ENCODE results near the gene SLC37A3. TPM values are rescaled to one million over a fixed set of nuclear protein-coding genes. Genes with fewer than 3 reads are reported as not detected.
A peak's percentile ranks its signal among the peaks of the same experiment; 100 is the strongest.
"Not testable (repeated sequence)": the region's sequence is repeated elsewhere in the genome, so short reads cannot be mapped to it uniquely, and the experiment has no call there.

The SLC37A3 gene
- total RNA-seq, 1 donor from 2014 or later: 62.3 TPM

DNA sequence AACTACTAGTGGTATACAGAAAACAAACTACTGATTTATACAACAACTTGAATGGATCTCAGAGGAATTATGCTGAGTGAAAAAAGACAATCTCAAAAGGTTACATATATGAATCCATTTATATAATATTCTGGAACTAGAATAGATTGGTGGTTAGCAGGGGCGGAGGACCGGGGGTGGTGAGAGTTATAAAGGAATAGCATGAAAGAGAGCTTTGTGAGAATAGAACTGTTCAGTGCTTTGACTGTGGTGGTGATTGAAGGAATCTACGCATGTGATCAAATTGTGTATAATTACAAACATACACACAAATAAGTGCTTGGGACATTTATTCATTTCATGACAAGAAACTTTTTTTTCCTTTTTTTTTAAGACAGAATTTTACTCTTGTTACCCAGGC is 25.2 kb upstream of the SLC37A3 start:
- no peaks in the 10 kb centered on the region for H3K4me1 Mint-ChIP-seq (ENCODE audit: low read depth)
- no peaks in the 10 kb centered on the region for H3K27me3 Mint-ChIP-seq
- DNase-seq (ENCODE audit: low spot score, unreplicated experiment): no peak
- TF ChIP-seq, protein P1, sequence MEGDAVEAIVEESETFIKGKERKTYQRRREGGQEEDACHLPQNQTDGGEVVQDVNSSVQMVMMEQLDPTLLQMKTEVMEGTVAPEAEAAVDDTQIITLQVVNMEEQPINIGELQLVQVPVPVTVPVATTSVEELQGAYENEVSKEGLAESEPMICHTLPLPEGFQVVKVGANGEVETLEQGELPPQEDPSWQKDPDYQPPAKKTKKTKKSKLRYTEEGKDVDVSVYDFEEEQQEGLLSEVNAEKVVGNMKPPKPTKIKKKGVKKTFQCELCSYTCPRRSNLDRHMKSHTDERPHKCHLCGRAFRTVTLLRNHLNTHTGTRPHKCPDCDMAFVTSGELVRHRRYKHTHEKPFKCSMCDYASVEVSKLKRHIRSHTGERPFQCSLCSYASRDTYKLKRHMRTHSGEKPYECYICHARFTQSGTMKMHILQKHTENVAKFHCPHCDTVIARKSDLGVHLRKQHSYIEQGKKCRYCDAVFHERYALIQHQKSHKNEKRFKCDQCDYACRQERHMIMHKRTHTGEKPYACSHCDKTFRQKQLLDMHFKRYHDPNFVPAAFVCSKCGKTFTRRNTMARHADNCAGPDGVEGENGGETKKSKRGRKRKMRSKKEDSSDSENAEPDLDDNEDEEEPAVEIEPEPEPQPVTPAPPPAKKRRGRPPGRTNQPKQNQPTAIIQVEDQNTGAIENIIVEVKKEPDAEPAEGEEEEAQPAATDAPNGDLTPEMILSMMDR (IDR thresholded peaks at IDR 0.05; ENCODE audit: unreplicated experiment): no peak
- no peak overlapping the region for H3K4me3 Mint-ChIP-seq (ENCODE audit: low read depth)
- H3K36me3 Mint-ChIP-seq (ENCODE audit: insufficient read depth): peaks cover 3% of the 10 kb centered on the region
- H3K27ac Mint-ChIP-seq: no peak overlapping the region
- H3K9me3 Mint-ChIP-seq (ENCODE audit: low read depth): no peaks in the 10 kb centered on the region

DNA sequence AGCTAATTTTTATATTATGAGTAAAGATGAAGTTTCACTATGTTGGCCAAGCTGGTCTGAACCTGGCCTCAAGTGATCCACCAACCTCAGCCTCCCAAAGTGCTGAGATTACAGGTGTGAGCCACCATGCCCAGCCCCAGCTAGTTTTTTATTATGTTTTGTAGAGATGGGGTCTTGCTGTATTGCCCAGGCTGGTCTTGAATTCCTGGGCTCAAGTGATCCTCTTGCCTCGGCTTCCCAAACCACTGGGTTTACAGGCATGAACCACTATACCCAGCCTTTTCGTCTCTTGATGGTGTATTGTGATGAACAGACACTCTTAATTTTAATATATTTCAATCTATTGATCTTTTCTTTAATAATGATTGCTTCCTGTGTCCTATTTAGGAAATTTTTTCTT is 23.2 kb upstream of the SLC37A3 start:
- H3K9me3 Mint-ChIP-seq (ENCODE audit: low read depth): no peaks in the 10 kb centered on the region
- H3K4me3 Mint-ChIP-seq (ENCODE audit: low read depth): no peak overlapping the region
- DNase-seq (ENCODE audit: low spot score, unreplicated experiment): no peak
- TF ChIP-seq, protein P1 (IDR thresholded peaks at IDR 0.05; ENCODE audit: unreplicated experiment): no peak
- H3K4me1 Mint-ChIP-seq (ENCODE audit: low read depth): peaks cover 6% of the 10 kb centered on the region
- no peak overlapping the region for H3K27ac Mint-ChIP-seq
- no peaks in the 10 kb centered on the region for H3K27me3 Mint-ChIP-seq
- H3K36me3 Mint-ChIP-seq (ENCODE audit: insufficient read depth): peaks cover 3% of the 10 kb centered on the region

DNA sequence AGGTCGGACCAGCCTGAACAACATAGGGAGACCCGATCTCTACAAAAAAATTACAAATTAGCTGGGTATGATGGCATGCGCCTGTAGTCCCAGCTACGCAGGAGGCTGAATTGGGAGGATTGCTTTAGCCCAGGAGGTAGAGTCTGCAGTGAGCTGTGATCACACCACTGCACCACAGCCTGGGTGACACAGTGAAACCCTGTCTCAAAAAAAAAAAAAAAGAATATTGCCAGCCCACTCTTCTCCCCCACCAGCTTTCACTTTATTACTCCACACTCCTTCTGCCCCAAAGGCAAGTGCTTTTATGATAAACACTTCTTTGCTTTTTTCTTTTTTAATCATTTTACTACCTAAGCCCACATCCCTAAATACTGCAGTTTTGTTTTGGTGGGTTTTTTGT is 20.3 kb upstream of the SLC37A3 start:
- TF ChIP-seq, protein P1 (IDR thresholded peaks at IDR 0.05; ENCODE audit: unreplicated experiment): no peak
- peaks cover 6% of the 10 kb centered on the region for H3K36me3 Mint-ChIP-seq (ENCODE audit: insufficient read depth)
- H3K4me1 Mint-ChIP-seq (ENCODE audit: low read depth): peaks cover 21% of the 10 kb centered on the region
- H3K27me3 Mint-ChIP-seq: no peaks in the 10 kb centered on the region
- H3K27ac Mint-ChIP-seq: no peak overlapping the region
- no peak overlapping the region for H3K4me3 Mint-ChIP-seq (ENCODE audit: low read depth)
- no peaks in the 10 kb centered on the region for H3K9me3 Mint-ChIP-seq (ENCODE audit: low read depth)
- no peak for DNase-seq (ENCODE audit: low spot score, unreplicated experiment)

DNA sequence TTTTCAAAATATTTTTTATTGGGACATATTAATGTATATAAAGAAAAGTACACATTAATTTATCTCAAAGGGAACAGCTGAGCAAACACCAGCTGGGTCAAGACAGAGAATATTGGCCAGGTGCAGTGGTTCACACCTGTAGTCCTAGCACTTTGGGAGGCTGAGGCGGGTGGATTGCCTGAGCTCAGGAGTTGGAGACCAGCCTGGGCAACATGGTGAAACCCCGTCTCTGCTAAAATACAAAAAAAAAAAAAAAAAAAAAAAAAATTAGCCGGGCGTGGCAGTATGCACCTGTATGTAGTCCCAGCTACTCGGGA is 19.8 kb upstream of the SLC37A3 start:
- Mint-ChIP-seq H3K27ac (peak overlapping the region; percentile 80), H3K4me1 (ENCODE audit: low read depth) (peaks cover 21% of the 10 kb centered on the region)
- not testable (repeated sequence) for H3K9me3 Mint-ChIP-seq (ENCODE audit: low read depth); H3K27me3 Mint-ChIP-seq; DNase-seq (ENCODE audit: low spot score, unreplicated experiment); H3K4me3 Mint-ChIP-seq (ENCODE audit: low read depth); H3K36me3 Mint-ChIP-seq (ENCODE audit: insufficient read depth)

DNA sequence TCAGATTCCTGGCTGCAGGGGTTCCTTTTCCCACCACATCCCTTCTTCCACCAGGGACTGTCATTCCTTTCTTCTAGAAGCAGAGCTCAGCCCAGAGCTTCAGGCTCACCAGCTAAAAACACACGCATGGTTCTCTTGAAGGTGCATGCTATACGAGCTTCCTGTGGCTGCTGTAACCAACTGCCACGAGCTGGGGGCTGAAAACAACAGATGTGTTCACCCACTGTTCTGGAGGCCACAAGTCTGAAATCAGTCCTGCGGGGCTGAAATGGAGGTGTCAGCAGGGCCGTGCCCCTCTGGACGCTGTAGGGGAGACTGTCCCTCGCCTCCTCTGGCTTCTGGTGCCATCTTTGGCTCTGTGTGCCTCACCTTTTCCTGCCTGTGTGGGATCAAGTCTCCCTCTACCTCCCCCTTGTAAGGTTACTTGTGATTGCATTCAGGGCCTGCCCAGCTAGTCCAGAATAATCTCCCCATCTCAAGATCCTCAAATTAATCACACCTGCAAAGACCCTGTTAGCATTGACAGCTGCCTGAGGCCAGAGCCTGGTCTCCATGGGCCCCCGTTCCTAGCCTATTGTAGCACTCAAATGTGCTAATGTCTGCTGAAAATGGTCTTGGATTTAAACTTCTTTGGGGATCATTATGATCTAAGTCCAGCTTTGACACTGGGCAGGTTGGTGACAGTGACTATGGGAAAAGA is 19.3 kb upstream of the SLC37A3 start:
- Mint-ChIP-seq H3K36me3 (ENCODE audit: insufficient read depth) (peaks cover 7% of the 10 kb centered on the region), H3K4me3 (ENCODE audit: low read depth) (no peak overlapping the region), H3K27me3 (no peaks in the 10 kb centered on the region), H3K27ac (peak overlapping the region; percentile 80), H3K4me1 (ENCODE audit: low read depth) (peaks cover 21% of the 10 kb centered on the region), H3K9me3 (ENCODE audit: low read depth) (no peaks in the 10 kb centered on the region)
- TF ChIP-seq, protein P1 (IDR thresholded peaks at IDR 0.05; ENCODE audit: unreplicated experiment): no peak
- no peak for DNase-seq (ENCODE audit: low spot score, unreplicated experiment)

DNA sequence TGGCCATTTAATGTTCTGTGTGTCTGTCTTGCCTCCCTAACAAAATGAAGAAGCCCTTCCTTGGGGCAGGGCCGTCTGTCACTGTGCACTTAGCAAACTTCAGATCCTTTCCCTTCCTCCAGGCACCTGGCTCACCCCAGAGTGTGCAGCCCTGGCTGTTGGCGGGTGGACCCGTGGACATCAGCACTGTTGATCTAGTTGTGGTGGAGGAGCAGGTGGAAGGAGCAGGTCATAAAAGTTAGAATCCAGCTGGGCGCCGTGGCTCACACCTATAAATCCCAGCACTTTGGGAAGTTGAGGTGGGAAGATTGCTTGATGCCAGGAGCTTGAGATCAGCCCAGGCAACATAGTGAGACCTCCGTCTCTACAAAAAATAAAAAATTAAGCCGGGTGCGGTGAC is 18.2 kb upstream of the SLC37A3 start:
- DNase-seq (ENCODE audit: low spot score, unreplicated experiment): no peak
- H3K36me3 Mint-ChIP-seq (ENCODE audit: insufficient read depth): peaks cover 11% of the 10 kb centered on the region
- H3K4me3 Mint-ChIP-seq (ENCODE audit: low read depth): no peak overlapping the region
- H3K4me1 Mint-ChIP-seq (ENCODE audit: low read depth): peaks cover 21% of the 10 kb centered on the region
- TF ChIP-seq, protein P1 (IDR thresholded peaks at IDR 0.05; ENCODE audit: unreplicated experiment): no peak
- no peaks in the 10 kb centered on the region for H3K9me3 Mint-ChIP-seq (ENCODE audit: low read depth)
- H3K27ac Mint-ChIP-seq: peak overlapping the region; percentile 15
- no peaks in the 10 kb centered on the region for H3K27me3 Mint-ChIP-seq

DNA sequence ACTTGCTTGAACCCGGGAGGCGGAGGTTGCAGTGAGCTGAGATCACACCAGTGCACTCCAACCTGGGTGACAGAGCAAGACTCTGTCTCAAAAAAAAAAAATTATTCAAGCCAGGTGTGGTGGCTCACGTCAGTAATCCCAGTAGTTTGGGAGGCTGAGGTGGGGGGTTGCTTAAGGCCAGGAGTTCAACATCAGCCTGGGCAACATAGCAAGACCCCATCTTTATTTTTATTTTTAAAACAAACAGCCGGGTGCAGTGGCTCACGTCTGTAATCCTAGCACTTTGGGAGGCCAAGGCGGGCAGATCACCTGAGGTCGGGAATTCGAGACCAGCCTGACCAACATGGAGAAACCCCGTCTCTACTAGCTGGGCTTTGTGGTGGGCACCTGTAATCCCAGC is 17.5 kb upstream of the SLC37A3 start:
- not testable (repeated sequence) for DNase-seq (ENCODE audit: low spot score, unreplicated experiment); H3K27me3 Mint-ChIP-seq; H3K4me3 Mint-ChIP-seq (ENCODE audit: low read depth); H3K9me3 Mint-ChIP-seq (ENCODE audit: low read depth); H3K27ac Mint-ChIP-seq
- peaks cover 21% of the 10 kb centered on the region for H3K4me1 Mint-ChIP-seq (ENCODE audit: low read depth)
- peaks cover 15% of the 10 kb centered on the region for H3K36me3 Mint-ChIP-seq (ENCODE audit: insufficient read depth)

All from progenitor cell of endocrine pancreas (in vitro differentiated cells).